NCI-H748 (cell line): ENCODE measurements around the gene NEK9.
A peak's percentile ranks its signal among the peaks of the same experiment; 100 is the strongest.

Experiments
- DNase-seq: peaks from one replicate; lab custom pipeline; 2025; ENCODE audit not compliant: unreplicated experiment; lab: John Stamatoyannopoulos, UW

Gene NEK9

DNA sequence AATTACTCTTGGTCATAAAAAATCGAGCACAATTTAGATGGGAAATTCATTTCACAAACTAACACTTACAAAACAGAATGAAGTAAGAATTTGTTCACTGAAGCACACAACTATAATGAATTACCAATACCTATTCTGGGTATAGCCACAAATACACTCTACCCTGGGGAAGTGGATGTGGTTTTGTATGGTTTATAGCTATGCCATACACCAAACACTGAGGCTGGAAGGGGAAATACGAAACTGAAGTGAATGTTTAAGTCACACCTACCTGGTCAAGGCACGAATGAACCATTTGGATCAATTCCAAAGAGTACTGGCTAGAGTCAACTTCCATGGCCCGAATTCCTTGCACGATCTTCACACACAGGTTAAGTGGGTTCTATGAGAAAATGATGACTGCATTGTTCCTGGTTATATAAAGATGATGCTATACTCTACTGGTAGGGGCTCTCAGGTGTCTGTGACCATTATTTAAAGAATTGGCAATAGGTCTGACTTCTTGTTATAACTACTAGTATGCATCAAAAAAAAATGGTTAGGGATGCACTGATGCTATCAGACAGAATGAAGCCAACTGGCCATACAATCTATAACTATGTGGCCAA is 12.8 kb downstream of the NEK9 start:
- no peak for DNase-seq

DNA sequence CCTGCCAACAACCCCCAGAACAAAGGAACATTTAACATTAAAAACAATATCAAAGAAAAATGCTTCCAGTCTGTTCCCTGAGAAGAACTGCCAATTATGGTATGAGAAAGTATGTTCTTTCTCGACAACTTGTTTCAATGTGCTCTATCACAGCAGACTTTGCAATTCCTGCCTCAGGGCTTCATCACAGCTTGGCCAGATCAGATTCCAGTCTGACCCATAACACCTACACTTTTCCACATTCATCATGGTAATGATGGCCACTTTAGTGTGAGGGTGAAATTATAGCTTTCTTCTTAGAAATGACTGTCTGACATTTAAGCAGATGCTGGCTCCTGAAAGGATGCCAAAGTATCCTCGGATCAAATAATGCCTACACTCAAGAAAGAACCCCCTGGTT is 17.0 kb downstream of the NEK9 start:
- DNase-seq, result no peak

DNA sequence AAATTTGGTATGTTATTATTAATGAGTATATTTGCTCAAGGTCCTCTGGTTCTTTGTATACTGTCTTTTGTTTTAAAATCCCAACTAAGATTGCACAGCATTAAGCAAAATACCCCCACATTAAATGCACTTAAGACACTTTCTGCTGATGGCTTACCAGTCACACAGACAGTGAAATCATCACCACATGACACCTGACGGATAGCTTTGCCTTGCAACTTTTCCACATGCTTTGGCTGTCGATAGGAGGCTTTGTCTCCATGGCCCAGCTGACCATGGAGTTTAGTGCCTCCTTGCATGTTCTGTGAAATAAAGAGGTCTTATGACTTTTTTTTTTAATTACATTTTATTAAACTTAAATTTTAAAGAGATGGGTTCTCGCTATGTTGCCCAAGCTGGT is 19.7 kb downstream of the NEK9 start:
- DNase-seq, result no peak

GRCh38 chr14:75101491-75101890 is 25.4 kb downstream of the NEK9 start:
- no peak for DNase-seq

- DNase-seq, result no peak
Measured at GRCh38 chr14:75098682-75099081, 28.2 kb downstream of the NEK9 start.

DNA sequence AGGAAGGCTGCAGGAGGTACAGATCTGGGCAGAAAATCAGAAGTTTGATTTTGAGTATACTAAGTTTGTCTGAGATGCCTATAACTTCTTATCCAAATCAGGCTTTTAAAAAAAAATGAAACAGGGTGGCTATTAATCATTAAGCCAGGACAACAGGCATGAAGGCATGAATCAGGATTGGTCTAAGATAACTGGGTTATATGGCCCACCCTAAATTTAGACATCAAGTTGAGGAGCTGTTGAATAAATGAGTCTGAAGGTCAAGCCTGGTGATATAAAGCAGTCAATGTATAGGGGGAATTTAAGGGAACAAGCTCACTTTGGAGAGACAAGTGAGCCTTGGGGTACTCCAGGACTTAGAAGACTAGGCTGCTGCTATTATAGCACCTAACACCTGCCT is 28.6 kb downstream of the NEK9 start:
- no peak for DNase-seq

- no peak for DNase-seq
Measured at GRCh38 chr14:75096959-75097358, 29.9 kb downstream of the NEK9 start.

- no peak for DNase-seq
Measured at GRCh38 chr14:75095690-75096089, 31.2 kb downstream of the NEK9 start.

- DNase-seq, result no peak
Measured at GRCh38 chr14:75094896-75095295, 32.0 kb downstream of the NEK9 start.

DNA sequence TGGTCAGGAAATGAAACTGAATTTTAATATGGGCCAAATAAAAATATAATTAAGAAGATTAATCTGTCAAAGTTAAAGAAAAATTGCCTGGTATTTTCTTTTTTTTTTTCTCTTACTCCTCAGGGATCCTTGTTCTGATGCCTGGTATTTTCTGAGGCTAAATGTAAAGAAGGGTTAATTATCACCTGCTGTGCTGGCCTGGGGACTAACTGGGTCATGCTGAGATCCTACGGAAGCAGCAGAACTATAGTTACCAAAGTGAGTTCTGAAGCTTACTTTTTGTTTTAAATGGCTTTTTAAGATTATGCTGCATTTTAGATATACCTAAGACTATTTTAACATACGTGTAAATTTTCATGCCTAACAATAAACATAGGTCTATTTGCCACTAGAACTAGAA is 34.1 kb downstream of the NEK9 start:
- no peak for DNase-seq

DNA sequence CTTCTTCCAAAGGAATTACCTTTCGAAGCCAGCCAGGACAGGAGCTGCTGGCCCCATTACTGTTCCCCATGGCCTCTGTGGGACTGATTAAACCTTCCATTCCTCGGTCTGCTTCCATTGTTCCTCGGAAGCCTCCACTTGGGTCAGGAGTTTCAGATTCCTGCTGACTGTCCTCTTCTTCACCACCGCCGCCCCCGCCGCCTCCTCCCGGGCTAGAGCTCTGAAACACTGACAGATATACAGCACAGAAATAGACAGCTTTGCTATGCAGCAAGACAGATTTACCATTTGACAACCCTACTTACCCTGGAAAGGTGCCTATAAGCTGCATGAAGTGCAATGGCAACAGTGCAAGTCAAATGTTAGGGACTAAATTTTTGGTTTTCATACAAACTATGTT is 35.6 kb downstream of the NEK9 start:
- DNase-seq, result no peak

DNA sequence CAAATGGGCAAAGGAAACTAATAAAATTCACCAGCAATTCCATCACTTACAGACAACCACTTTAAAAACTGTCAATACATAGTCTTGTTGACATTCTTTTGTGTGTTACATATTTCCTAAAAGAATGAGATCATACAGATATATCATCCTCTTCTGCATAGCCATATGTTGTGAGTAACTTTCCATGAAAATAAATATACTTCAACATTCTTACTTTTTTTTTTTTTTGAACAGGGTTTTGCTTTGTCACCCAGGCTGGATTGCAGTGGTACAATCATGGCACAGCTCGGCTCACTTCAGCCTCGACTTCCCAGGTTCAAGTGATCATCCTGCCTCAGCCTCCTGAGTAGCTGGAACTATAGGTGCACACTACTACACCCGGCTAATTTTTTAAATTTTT is 36.5 kb downstream of the NEK9 start:
- no peak for DNase-seq

DNA sequence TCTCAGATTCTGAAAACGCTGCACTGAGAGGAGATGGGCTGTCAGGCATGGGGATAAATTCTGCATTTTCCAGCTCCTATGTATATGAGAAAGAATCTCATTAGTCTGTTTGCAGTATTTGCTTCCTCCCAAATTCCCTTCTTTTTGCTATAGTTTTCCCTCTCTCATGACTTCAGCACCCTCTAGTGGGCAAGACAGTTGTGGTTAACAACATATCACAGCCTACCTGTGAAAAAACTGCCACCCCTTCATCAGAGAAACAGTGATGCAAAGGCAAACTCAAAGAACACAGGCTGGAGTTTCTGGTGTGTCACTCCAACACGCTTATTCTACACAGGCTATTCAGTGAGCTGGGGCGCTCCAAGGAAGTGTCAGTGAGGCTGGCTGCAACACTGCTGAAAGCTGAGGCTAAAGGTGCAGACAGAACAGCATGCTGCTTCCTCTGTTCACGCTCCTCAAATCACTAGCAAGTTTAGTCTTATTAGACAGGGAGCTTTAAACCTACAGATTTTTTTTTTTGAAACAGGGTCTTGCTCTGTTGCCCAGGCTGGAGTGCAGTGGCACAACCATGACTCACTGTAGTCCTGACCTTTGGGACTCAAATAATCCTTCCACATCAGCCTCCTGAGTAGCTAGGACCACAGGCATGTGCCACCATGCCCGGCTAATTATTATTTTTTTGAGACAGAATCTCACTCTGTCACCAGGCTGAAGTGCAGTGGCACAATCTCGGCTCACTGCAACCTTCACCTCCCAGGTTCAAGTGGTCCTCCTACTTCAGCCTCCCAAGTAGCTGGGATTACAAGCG is 38.1 kb downstream of the NEK9 start:
- peak; percentile 67 for DNase-seq

- DNase-seq, result no peak
Measured at GRCh38 chr14:75088153-75088552, 38.7 kb downstream of the NEK9 start.

- peak; percentile 9 for DNase-seq
Measured at GRCh38 chr14:75084513-75084912, 42.3 kb downstream of the NEK9 start.

GRCh38 chr14:75083271-75083670 is 43.6 kb downstream of the NEK9 start:
- no peak for DNase-seq

DNA sequence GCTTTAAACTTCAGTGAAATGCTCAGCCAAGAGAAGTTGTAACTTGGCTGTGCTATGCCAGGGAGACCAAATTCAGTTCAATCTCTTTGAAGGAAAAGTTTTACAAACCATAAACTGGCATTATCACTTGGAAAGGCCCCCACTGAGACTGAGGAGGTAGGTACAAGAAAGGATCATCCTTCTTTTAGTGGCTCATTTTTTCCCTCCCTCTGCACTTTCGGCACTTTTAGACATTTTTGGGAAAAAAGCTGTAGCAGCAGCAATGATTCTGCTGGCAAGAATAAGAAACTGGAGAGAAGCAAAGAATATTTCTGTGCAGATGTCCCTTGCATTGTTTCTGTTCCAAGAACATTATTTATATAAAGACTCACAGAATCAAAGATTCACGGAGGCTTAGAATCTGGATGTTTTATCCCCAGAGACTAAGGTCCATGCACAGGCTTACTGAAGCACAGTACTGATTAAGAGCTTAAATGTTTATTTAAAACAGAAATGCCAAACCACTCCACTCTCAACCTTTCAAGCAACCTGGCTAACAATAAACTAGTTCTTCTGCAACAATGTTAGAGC is 45.1 kb downstream of the NEK9 start:
- DNase-seq, result no peak

DNA sequence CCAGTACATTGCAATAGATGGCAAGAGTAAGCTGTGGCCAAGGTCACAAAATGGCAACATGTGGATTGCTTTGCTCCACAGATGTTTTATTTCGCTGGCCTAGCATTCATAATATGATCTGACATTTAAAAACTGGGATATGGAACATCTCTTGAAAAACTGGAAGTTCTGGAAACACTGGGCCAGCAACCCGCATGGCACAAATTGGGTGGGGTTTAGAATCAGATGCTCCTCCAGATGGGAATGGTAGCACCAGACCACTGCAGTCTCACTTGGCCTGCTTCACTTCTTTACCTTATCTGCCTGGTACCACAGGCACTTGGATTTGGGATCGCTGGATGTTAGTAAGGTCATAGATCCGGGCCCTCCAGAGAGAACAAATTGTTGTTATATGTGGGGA is 47.3 kb downstream of the NEK9 start:
- no peak for DNase-seq

DNA sequence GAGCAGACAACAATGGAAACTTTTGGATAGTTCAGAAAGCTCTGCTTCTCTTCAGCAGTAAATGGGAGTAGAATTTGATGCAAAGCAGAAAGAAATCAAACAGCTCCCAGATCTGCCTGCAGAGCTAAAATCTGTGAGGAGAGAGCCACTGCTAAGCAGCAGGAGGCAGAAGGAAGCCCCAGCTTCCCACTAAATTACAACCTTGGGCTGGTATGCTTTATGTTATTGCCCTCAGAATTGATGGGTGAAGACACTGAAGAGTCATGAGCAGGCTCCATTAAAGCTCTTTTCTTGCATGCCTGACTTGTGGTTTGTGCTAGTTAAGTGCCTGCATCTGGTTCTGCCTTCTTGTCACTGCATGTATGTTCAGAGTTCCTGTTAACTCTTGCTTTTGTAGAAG is 49.1 kb downstream of the NEK9 start:
- DNase-seq, result no peak

- DNase-seq, result no peak
Measured at GRCh38 chr14:75070383-75070782, 56.5 kb downstream of the NEK9 start.

GRCh38 chr14:75069811-75070145 is 57.1 kb downstream of the NEK9 start:
- no peak for DNase-seq

- DNase-seq, result peak; percentile 91
Measured at GRCh38 chr14:75069121-75069810, 57.6 kb downstream of the NEK9 start, which contains the start of gene ZC2HC1C. Gene ZC2HC1C (plus strand): TSS chr14:75069641. CDS start chr14:75070574, 933 bp downstream.
